HCT116 (cell line): ENCODE data around the gene FCHSD2. TPM values are rescaled to one million over a fixed set of nuclear protein-coding genes. Genes with fewer than 3 reads are reported as not detected.
"Not testable (repeated sequence)": the region's sequence is repeated elsewhere in the genome, so short reads cannot be mapped to it uniquely, and the experiment has no call there.

Experiments
- ATAC-seq: fragments of 200-7000 bp; cut with Tn5 transposase; 2 replicates; pipeline ENCODE4 v1.9.1; 2020; ENCODE audit warnings: mild to moderate bottlenecking, moderate library complexity
- BruUV-seq: library from RNA; stranded (reverse); fragments of 400-500 nt; replicated peaks from 2 replicates; lab custom pipeline; 2021; lab: Mats Ljungman, UMichigan
- CTCF ChIA-PET: fragments of 300-600 bp; sonication (Branson Sonifier 250); formaldehyde crosslinking; loops from one replicate; lab custom pipeline; 2021; ENCODE audit warnings: antibody characterized with exemption; lab: Charles Lee
- POLR2A ChIA-PET: fragments of 300-600, 350-600 bp; sonication (Branson Sonifier 250); formaldehyde crosslinking; loops from one replicate; lab custom pipeline; 2021; ENCODE audit warnings: antibody characterized with exemption; lab: Charles Lee
- RAD21 ChIA-PET, 2 experiments: fragments of 300-600 bp; sonication (Branson Sonifier 250); formaldehyde crosslinking; loops; one replicate each; lab custom pipeline; 2023; ENCODE audit warnings: low total read pairs in 2 of 2; ENCODE audit not compliant: uncharacterized antibody in 2 of 2, unreplicated experiment in 2 of 2, low non-redundant PET in 1 of 2; lab: Charles Lee
- DNase-seq: peaks from one replicate; pipeline ENCODE4 v3.0.0-alpha.2; 2010; ENCODE audit warnings: low read depth, low spot score
- H2AFZ ChIP-seq: fragments of 200-600 bp; shearing (Covaris generic), sonication (generic); 2 replicates; pipeline ENCODE4 v1.6.1; 2017; ENCODE audit warnings: low read depth, mixed run types, mixed read lengths, antibody characterized with exemption, low read length; ENCODE audit not compliant: poor library complexity, severe bottlenecking
- H3K27ac ChIP-seq: 2 replicates; pipeline ENCODE4 v1.5.1; 2012; ENCODE audit warnings: low read depth, low read length
- H3K27me3 ChIP-seq: fragments of 200-600 bp; sonication (generic); 2 replicates; pipeline ENCODE4 v1.6.1; 2016; ENCODE audit warnings: mixed run types, low read length, mixed read lengths; ENCODE audit not compliant: insufficient read depth
- H3K36me3 ChIP-seq, 2 experiments: fragments of 200-500 bp in 1 of 2; fragments of 200-600 bp in 1 of 2; sonication (Bioruptor generic) in 1 of 2; sonication (generic) in 1 of 2; 2 replicates each; pipeline versions ENCODE4 v1.5.1 to v1.6.1; 2014 to 2016; ENCODE audit warnings: low read length in 2 of 2, inconsistent platforms in 1 of 2, mixed read lengths in 1 of 2, mixed run types in 1 of 2; ENCODE audit not compliant: insufficient read depth in 2 of 2, control insufficient read depth in 1 of 2
- H3K4me1 ChIP-seq, 2 experiments: fragments of 200-600 bp in 1 of 2; sonication (generic) in 1 of 2; 2 replicates each; pipeline versions ENCODE4 v1.5.1 to v1.6.1; 2012 to 2017; ENCODE audit warnings: low read length in 2 of 2, inconsistent platforms in 1 of 2, mild to moderate bottlenecking in 1 of 2, mixed read lengths in 1 of 2, mixed run types in 1 of 2, moderate library complexity in 1 of 2; ENCODE audit not compliant: insufficient read depth in 2 of 2, control insufficient read depth in 1 of 2
- H3K4me2 ChIP-seq: fragments of 200-600 bp; sonication (generic); 2 replicates; pipeline ENCODE4 v1.6.1; 2017; ENCODE audit warnings: mixed run types, low read length, mixed read lengths
- H3K4me3 ChIP-seq, 2 experiments: fragments of 200-600 bp in 1 of 2; sonication (generic) in 1 of 2; replicated peaks in 1 of 2; 2 replicates each; pipeline ENCODE4 v1.5.1; 2011 to 2016; ENCODE audit warnings: low read length in 2 of 2, control low read depth in 1 of 2, low read depth in 1 of 2, mild to moderate bottlenecking in 1 of 2, mixed read lengths in 1 of 2, mixed run types in 1 of 2
- H3K79me2 ChIP-seq: fragments of 200-600 bp; sonication (generic); 2 replicates; pipeline ENCODE4 v1.6.1; 2017; ENCODE audit warnings: mild to moderate bottlenecking, mixed run types, low read length, moderate library complexity, mixed read lengths; ENCODE audit not compliant: insufficient read depth
- H3K9ac ChIP-seq: fragments of 200-600 bp; sonication (generic); 2 replicates; pipeline ENCODE4 v1.6.1; 2016; ENCODE audit warnings: low read length, mixed read lengths
- H3K9me2 ChIP-seq: fragments of 200-600 bp; sonication (generic), shearing (Covaris generic); 2 replicates; pipeline ENCODE4 v1.6.1; 2017; ENCODE audit warnings: mixed run types, mild to moderate bottlenecking, moderate library complexity; ENCODE audit not compliant: insufficient read depth
- H3K9me3 ChIP-seq, 2 experiments: fragments of 200-500 bp in 1 of 2; fragments of 200-600 bp in 1 of 2; sonication (Bioruptor generic) in 1 of 2; sonication (generic) in 1 of 2; 2 replicates each; pipeline ENCODE4 v1.6.1; 2014 to 2017; ENCODE audit warnings: low read length in 2 of 2, mixed read lengths in 2 of 2, inconsistent platforms in 1 of 2, low read depth in 1 of 2, mild to moderate bottlenecking in 1 of 2, mixed run types in 1 of 2, moderate library complexity in 1 of 2; ENCODE audit not compliant: control insufficient read depth in 1 of 2, insufficient read depth in 1 of 2
- H4K20me1 ChIP-seq: fragments of 200-600 bp; sonication (generic), shearing (Covaris generic); 2 replicates; pipeline ENCODE4 v1.6.1; 2017; ENCODE audit warnings: mixed run types, mild to moderate bottlenecking, moderate library complexity; ENCODE audit not compliant: insufficient read depth
- CTCF ChIP-seq, 3 experiments: fragments of 200-600 bp in 1 of 3; sonication (generic) in 1 of 3; IDR thresholded peaks in 2 of 3; conservative IDR thresholded peaks in 1 of 3; 2 replicates each; pipeline ENCODE4 v1.5.1; 2012 to 2017; ENCODE audit warnings: low read depth in 2 of 3, low read length in 2 of 3, antibody characterized with exemption in 1 of 3, borderline replicate concordance in 1 of 3, control low read depth in 1 of 3, mild to moderate bottlenecking in 1 of 3, mixed read lengths in 1 of 3, mixed run types in 1 of 3, moderate library complexity in 1 of 3; ENCODE audit not compliant: insufficient read depth in 1 of 3
- EGR1 ChIP-seq: IDR thresholded peaks from 2 replicates; pipeline ENCODE4 v1.6.1; 2012; ENCODE audit warnings: low read depth
- JUND ChIP-seq: IDR thresholded peaks from 2 replicates; pipeline ENCODE4 v1.6.1; 2012
- SIN3A ChIP-seq: IDR thresholded peaks from 2 replicates; pipeline ENCODE4 v1.6.1; 2012; ENCODE audit warnings: low read depth
- intact Hi-C: fragments of 100-400 bp; cut with micrococcal nuclease; formaldehyde crosslinking; loops from 2 replicates; pipeline ENCODE4 v1.10.0; 2022
- total RNA-seq: library from RNA; stranded (reverse); gene quantifications from one replicate; pipeline ENCODE4 v1.2.1, GENCODE V29; 2021; ENCODE audit not compliant: unreplicated experiment

FCHSD2 gene
- total RNA-seq, 1 experiment from 2014 or later = 15.0 TPM

DNA sequence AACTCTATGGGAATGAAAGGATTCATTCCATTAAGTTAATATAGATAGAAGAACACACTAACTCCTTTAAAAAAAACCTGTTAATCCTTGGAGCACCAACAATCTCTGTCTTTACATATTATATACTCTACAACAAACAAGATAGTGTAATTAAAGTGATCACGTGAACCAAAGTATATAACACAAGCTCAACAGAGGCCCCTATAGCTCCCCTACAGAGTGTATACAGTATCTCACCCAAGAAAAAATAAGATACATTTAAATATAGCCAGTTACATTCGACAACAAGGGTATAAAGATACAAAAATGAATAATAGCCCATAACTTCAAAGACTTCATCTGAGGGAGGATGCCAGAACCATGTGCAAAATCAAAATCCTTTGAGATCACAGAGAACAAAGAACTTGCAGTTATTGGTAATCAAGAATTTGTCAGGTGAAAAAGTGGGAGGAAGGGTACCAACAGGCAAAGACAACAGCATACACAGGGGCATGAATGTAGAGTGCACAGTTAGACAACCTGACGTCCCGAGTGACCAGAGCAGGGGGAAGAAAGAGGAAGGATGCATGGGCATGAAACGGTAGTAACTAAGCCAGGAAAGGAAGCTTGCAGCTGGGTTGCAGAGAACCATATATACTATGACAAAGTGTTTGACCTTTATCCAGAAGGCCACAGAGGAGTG is 4.7 kb downstream of the FCHSD2 start:
- CTCF ChIA-PET = no interaction called here
- Histone ChIP-seq H3K27ac (no peak overlapping the region), H3K4me3 (no peak overlapping the region), H3K4me2 (no peak overlapping the region), H3K9me3 (no peaks in the 10 kb centered on the region), H3K79me2 (peaks cover 14% of the 10 kb centered on the region), H4K20me1 (no peaks in the 10 kb centered on the region), H3K9ac (no peak overlapping the region), H3K9me2 (no peaks in the 10 kb centered on the region), H3K36me3 (no peaks in the 10 kb centered on the region), H3K4me1 (peaks cover 8 to 18% of the 10 kb centered on the region in 2 experiments; a peak in 3 of 4 replicates), H3K27me3 (no peaks in the 10 kb centered on the region), H2AFZ (no peak overlapping the region)
- ATAC-seq (no peak), DNase-seq (no peak)
- POLR2A ChIA-PET = no interaction called here
- intact Hi-C loops = no loop called here
- RAD21 ChIA-PET = no interaction called here
- TF ChIP-seq SIN3A = no peak
- peak in 1 of 3 experiments; percentile 27; a peak in 1 of 6 replicates for TF ChIP-seq CTCF (IDR thresholded peaks at IDR 0.05 in 2 of 3, conservative IDR thresholded peaks at IDR 0.05 in 1 of 3; ENCODE audit: borderline replicate concordance in 1 of 3, insufficient read depth in 1 of 3, low read depth in 2 of 3, low read length in 2 of 3)
- TF ChIP-seq EGR1 = no peak
- no peak for TF ChIP-seq JUND
- BruUV-seq = no TSS peak

DNA sequence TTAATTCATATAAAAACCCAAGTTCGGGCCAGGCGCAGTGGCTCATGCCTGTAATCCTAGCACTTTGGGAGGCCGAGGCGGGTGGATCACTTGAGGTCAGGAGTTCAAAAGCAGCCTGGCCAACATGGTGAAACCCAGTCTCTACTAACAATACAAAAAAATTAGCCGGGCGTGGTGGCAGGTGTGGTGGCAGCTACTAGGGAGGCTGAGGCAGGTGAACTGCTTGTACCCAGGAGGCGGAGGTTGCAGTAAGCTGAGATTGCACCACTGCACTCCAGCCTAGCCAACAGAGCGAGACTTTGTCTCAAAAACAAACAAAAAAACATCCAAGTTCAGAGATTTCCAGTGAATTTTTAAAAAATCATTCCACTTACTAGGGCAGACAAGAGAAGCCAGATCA is 5.4 kb downstream of the FCHSD2 start:
- ATAC-seq, H3K27ac ChIP-seq, POLR2A ChIA-PET, H3K4me3 ChIP-seq, H4K20me1 ChIP-seq, H3K9me2 ChIP-seq, H3K9ac ChIP-seq, DNase-seq, H3K4me2 ChIP-seq, H2AFZ ChIP-seq, H3K9me3 ChIP-seq, H3K36me3 ChIP-seq, CTCF ChIA-PET, RAD21 ChIA-PET, H3K27me3 ChIP-seq, BruUV-seq, intact Hi-C loops: not testable (repeated sequence)
- H3K4me1 ChIP-seq = peaks cover 8 to 22% of the 10 kb centered on the region in 2 experiments; a peak in 3 of 4 replicates
- peaks cover 14% of the 10 kb centered on the region for H3K79me2 ChIP-seq
